ENCODE measurements around the gene KRTAP5-11.
"Not testable (repeated sequence)": the region's sequence is repeated elsewhere in the genome, so short reads cannot be mapped to it uniquely, and the experiment has no call there.

KRTAP5-11 gene

GRCh38 chr11:71580057-71581003 lies 2.3 kb downstream of the KRTAP5-11 start:
- no peak for TF ChIP-seq CTCF (IDR thresholded peaks at IDR 0.05)

GRCh38 chr11:71579513-71579912 lies 3.2 kb downstream of the KRTAP5-11 start:
- not testable (repeated sequence) for H3K4me3 ChIP-seq (ENCODE audit: low read depth in 1 of 2, low read length in 1 of 2); H3K4me1 ChIP-seq (ENCODE audit: control insufficient read depth in 1 of 2, insufficient read depth in 1 of 2, low read depth in 1 of 2, low read length in 1 of 2); H3K27ac ChIP-seq; H3K9me3 ChIP-seq; H3K36me3 ChIP-seq
- H3K27me3 ChIP-seq: peaks cover 34% of the 10 kb centered on the region

More at GRCh38 chr11:71580057-71581003, 2.3 kb downstream of the KRTAP5-11 start:
- Histone ChIP-seq H3K27ac (no peak overlapping the region), H3K9me3 (no peaks in the 10 kb centered on the region), H3K4me3 (ENCODE audit: low read depth in 1 of 2, low read length in 1 of 2) (no peak overlapping the region), H3K36me3 (no peaks in the 10 kb centered on the region), H3K4me1 (ENCODE audit: control insufficient read depth in 1 of 2, insufficient read depth in 1 of 2, low read depth in 1 of 2, low read length in 1 of 2) (no peaks in the 10 kb centered on the region), H3K27me3 (peaks cover 26% of the 10 kb centered on the region)

GRCh38 chr11:71577469-71578004 lies 5.1 kb downstream of the KRTAP5-11 start:
- H3K4me1 ChIP-seq (ENCODE audit: control insufficient read depth in 1 of 2, insufficient read depth in 1 of 2, low read depth in 1 of 2, low read length in 1 of 2): no peaks in the 10 kb centered on the region
- H3K36me3 ChIP-seq: no peaks in the 10 kb centered on the region
- no peak overlapping the region for H3K4me3 ChIP-seq (ENCODE audit: low read depth in 1 of 2, low read length in 1 of 2)
- no peak overlapping the region for H3K27ac ChIP-seq
- no peak for TF ChIP-seq CTCF (IDR thresholded peaks at IDR 0.05)
- H3K27me3 ChIP-seq: peaks cover 36% of the 10 kb centered on the region
- no peaks in the 10 kb centered on the region for H3K9me3 ChIP-seq

- H3K4me3 ChIP-seq (ENCODE audit: low read depth in 1 of 2, low read length in 1 of 2); H3K9me3 ChIP-seq; H3K27ac ChIP-seq; H3K36me3 ChIP-seq; H3K4me1 ChIP-seq (ENCODE audit: control insufficient read depth in 1 of 2, insufficient read depth in 1 of 2, low read depth in 1 of 2, low read length in 1 of 2): not testable (repeated sequence)
- H3K27me3 ChIP-seq: peaks cover 36% of the 10 kb centered on the region
Observed at GRCh38 chr11:71576688-71577465, 5.8 kb downstream of the KRTAP5-11 start.

GRCh38 chr11:71575723-71576424 lies 6.8 kb downstream of the KRTAP5-11 start:
- no peak overlapping the region for H3K4me3 ChIP-seq (ENCODE audit: low read depth in 1 of 2, low read length in 1 of 2)
- H3K27ac ChIP-seq: no peak overlapping the region
- H3K27me3 ChIP-seq: peaks cover 34% of the 10 kb centered on the region

More at GRCh38 chr11:71575723-71576424, 6.8 kb downstream of the KRTAP5-11 start:
- Histone ChIP-seq H3K9me3 (no peaks in the 10 kb centered on the region), H3K4me1 (ENCODE audit: control insufficient read depth in 1 of 2, insufficient read depth in 1 of 2, low read depth in 1 of 2, low read length in 1 of 2) (no peaks in the 10 kb centered on the region), H3K36me3 (no peaks in the 10 kb centered on the region)
- no peak for TF ChIP-seq CTCF (IDR thresholded peaks at IDR 0.05)

Data from neutrophil (primary cell).